HEK293 (cell line): ENCODE data around the gene DDIAS.

Experiments used
- CTCF ChIA-PET: fragments of 350-600 bp; formaldehyde crosslinking; extraction: SDS; loops from one replicate; lab custom pipeline; 2021; ENCODE audit warnings: antibody characterized with exemption; lab: Yijun Ruan, JAX
- POLR2A ChIA-PET: fragments of 300-600 bp; formaldehyde crosslinking; extraction: SDS; loops from one replicate; lab custom pipeline; 2020; ENCODE audit warnings: antibody characterized with exemption, inconsistent platforms; lab: Yijun Ruan, JAX
- H3K27ac ChIP-seq: fragments of 200-500 bp; sonication (Bioruptor generic); 2 replicates; pipeline ENCODE4 v1.5.1; 2014; ENCODE audit warnings: low read depth, low read length, control low read depth, inconsistent platforms; ENCODE audit errors: extremely low read depth
- H3K36me3 ChIP-seq, 2 experiments: fragments of 200-500 bp in 1 of 2; sonication (Bioruptor generic) in 1 of 2; 1 replicate in 1 of 2; 2 replicates in 1 of 2; pipeline ENCODE4 v1.5.1; 2014 to 2017; ENCODE audit warnings: inconsistent platforms in 2 of 2, low read length in 2 of 2; ENCODE audit not compliant: control insufficient read depth in 2 of 2, insufficient read depth in 1 of 2
- H3K4me1 ChIP-seq: fragments of 200-500 bp; sonication (Bioruptor generic); 2 replicates; pipeline ENCODE4 v1.5.1; 2014; ENCODE audit warnings: mild to moderate bottlenecking, low read length, inconsistent platforms; ENCODE audit not compliant: control insufficient read depth, insufficient read depth
- H3K4me3 ChIP-seq: 2 replicates; pipeline ENCODE4 v1.5.1; 2011; ENCODE audit warnings: low read depth, mild to moderate bottlenecking, control low read depth, low read length, moderate library complexity
- H3K9me3 ChIP-seq: fragments of 200-500 bp; sonication (Bioruptor generic); 2 replicates; pipeline ENCODE4 v1.5.1; 2014; ENCODE audit warnings: low read depth, low read length, inconsistent platforms; ENCODE audit not compliant: control insufficient read depth, insufficient read depth
- IKZF3 ChIP-seq: fragments of 450-650 bp; IDR thresholded peaks from 2 replicates; pipeline ENCODE4 v1.5.0; 2018; ENCODE audit warnings: missing biosample characterization, mild to moderate bottlenecking, missing genetic modification characterization, moderate library complexity
- OSR2 ChIP-seq: fragments of 450-650 bp; formaldehyde crosslinking; IDR thresholded peaks from 2 replicates; pipeline ENCODE4 v1.5.1; 2016; ENCODE audit warnings: missing biosample characterization, missing genetic modification characterization
- ZBTB17 ChIP-seq: fragments of 450-650 bp; formaldehyde crosslinking; IDR thresholded peaks from 2 replicates; pipeline ENCODE4 v1.5.1; 2016; ENCODE audit warnings: missing biosample characterization, missing genetic modification characterization
- ZNF112 ChIP-seq: fragments of 450-650 bp; formaldehyde crosslinking; IDR thresholded peaks from 2 replicates; pipeline ENCODE4 v1.5.0; 2017; ENCODE audit warnings: missing biosample characterization, missing genetic modification characterization
- ZNF169 ChIP-seq: fragments of 450-650 bp; formaldehyde crosslinking; IDR thresholded peaks from 2 replicates; pipeline ENCODE4 v1.5.1; 2016; ENCODE audit warnings: missing biosample characterization, missing genetic modification characterization
- ZNF19 ChIP-seq: fragments of 450-650 bp; formaldehyde crosslinking; IDR thresholded peaks from 2 replicates; pipeline ENCODE4; 2016; ENCODE audit warnings: missing biosample characterization, missing genetic modification characterization, low read depth
- ZNF426 ChIP-seq: fragments of 450-650 bp; formaldehyde crosslinking; IDR thresholded peaks from 2 replicates; pipeline ENCODE4 v1.5.1; 2017; ENCODE audit warnings: missing biosample characterization, missing genetic modification characterization, mild to moderate bottlenecking, inconsistent platforms, moderate library complexity
- ZNF560 ChIP-seq: fragments of 450-650 bp; formaldehyde crosslinking; IDR thresholded peaks from 2 replicates; pipeline ENCODE4 v1.5.1; 2017; ENCODE audit warnings: missing biosample characterization, missing genetic modification characterization, borderline replicate concordance
- ZNF571 ChIP-seq: fragments of 450-650 bp; formaldehyde crosslinking; IDR thresholded peaks from 2 replicates; pipeline ENCODE4 v1.5.0; 2017; ENCODE audit warnings: missing biosample characterization, missing genetic modification characterization
- ZNF626 ChIP-seq: fragments of 450-650 bp; sonication (Bioruptor Pico); formaldehyde crosslinking; IDR thresholded peaks from 2 replicates; pipeline ENCODE4 v1.5.1; 2018; ENCODE audit warnings: missing biosample characterization, missing genetic modification characterization, inconsistent platforms
- ZNF645 ChIP-seq: fragments of 450-650 bp; formaldehyde crosslinking; IDR thresholded peaks from 2 replicates; pipeline ENCODE4; 2016; ENCODE audit warnings: missing biosample characterization, missing genetic modification characterization
- ZNF692 ChIP-seq: fragments of 450-650 bp; formaldehyde crosslinking; IDR thresholded peaks from 2 replicates; pipeline ENCODE4 v1.5.1; 2016; ENCODE audit warnings: missing biosample characterization, missing genetic modification characterization
- ZSCAN5A ChIP-seq: fragments of 450-650 bp; formaldehyde crosslinking; IDR thresholded peaks from 2 replicates; pipeline ENCODE4 v1.5.1; 2016; ENCODE audit warnings: missing biosample characterization, missing genetic modification characterization
- TF ChIP-seq, protein P1 (sequence below): fragments of 450-650 bp; formaldehyde crosslinking; IDR thresholded peaks from 2 replicates; pipeline ENCODE4 v1.5.1; 2016; ENCODE audit warnings: missing biosample characterization, missing genetic modification characterization, low read depth
- TF ChIP-seq, protein P2 (sequence below): fragments of 450-650 bp; formaldehyde crosslinking; IDR thresholded peaks from 2 replicates; pipeline ENCODE4 v1.5.1; 2016; ENCODE audit warnings: missing biosample characterization, missing genetic modification characterization, borderline replicate concordance

DDIAS gene

DNA sequence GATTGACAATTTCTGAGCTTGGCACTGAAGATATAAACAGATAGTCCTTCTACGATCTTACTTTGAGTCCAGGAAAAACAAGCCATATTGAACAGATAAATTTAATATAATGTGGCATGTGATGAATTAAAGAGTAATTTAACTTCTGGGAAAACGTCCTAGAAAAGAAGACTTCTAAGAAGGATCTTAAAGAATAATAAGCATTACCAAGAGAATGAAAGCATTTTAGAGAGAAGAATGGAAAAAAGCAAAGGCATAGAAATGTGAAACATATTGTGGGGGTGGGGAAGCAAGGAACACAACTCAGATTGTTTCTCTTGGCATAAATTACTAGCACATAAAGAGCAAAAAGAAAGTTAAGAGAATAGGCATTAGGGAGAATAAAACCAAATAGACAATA lies 5.4 kb downstream of the DDIAS start (continued):
- TF ChIP-seq, protein P1, sequence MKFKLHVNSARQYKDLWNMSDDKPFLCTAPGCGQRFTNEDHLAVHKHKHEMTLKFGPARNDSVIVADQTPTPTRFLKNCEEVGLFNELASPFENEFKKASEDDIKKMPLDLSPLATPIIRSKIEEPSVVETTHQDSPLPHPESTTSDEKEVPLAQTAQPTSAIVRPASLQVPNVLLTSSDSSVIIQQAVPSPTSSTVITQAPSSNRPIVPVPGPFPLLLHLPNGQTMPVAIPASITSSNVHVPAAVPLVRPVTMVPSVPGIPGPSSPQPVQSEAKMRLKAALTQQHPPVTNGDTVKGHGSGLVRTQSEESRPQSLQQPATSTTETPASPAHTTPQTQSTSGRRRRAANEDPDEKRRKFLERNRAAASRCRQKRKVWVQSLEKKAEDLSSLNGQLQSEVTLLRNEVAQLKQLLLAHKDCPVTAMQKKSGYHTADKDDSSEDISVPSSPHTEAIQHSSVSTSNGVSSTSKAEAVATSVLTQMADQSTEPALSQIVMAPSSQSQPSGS (tag by site-specific recombination) = no peak
- no peak for TF ChIP-seq ZNF645 (tag by site-specific recombination)
- no peak for TF ChIP-seq OSR2 (tag by site-specific recombination)
- TF ChIP-seq ZNF571 (tag by site-specific recombination) = no peak
- no peak for TF ChIP-seq IKZF3 (tag by site-specific recombination)
- TF ChIP-seq ZNF169 (tag by site-specific recombination) = no peak
- TF ChIP-seq ZNF426 (tag by site-specific recombination) = no peak
- TF ChIP-seq, protein P2, sequence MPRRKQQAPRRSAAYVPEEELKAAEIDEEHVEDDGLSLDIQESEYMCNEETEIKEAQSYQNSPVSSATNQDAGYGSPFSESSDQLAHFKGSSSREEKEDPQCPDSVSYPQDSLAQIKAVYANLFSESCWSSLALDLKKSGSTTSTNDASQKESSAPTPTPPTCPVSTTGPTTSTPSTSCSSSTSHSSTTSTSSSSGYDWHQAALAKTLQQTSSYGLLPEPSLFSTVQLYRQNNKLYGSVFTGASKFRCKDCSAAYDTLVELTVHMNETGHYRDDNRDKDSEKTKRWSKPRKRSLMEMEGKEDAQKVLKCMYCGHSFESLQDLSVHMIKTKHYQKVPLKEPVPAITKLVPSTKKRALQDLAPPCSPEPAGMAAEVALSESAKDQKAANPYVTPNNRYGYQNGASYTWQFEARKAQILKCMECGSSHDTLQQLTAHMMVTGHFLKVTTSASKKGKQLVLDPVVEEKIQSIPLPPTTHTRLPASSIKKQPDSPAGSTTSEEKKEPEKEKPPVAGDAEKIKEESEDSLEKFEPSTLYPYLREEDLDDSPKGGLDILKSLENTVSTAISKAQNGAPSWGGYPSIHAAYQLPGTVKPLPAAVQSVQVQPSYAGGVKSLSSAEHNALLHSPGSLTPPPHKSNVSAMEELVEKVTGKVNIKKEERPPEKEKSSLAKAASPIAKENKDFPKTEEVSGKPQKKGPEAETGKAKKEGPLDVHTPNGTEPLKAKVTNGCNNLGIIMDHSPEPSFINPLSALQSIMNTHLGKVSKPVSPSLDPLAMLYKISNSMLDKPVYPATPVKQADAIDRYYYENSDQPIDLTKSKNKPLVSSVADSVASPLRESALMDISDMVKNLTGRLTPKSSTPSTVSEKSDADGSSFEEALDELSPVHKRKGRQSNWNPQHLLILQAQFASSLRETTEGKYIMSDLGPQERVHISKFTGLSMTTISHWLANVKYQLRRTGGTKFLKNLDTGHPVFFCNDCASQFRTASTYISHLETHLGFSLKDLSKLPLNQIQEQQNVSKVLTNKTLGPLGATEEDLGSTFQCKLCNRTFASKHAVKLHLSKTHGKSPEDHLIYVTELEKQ (tag by site-specific recombination) = no peak
- TF ChIP-seq ZNF692 = no peak
- TF ChIP-seq ZNF626 (tag by site-specific recombination) = no peak

GRCh38 chr11:82907371-82907770 lies 5.8 kb downstream of the DDIAS start:
- no peak overlapping the region for H3K27ac ChIP-seq
- ChIA-PET CTCF (interaction anchor here (0.9 to 1.4 kb wide), 5 partner anchors 40 to 909 kb away, joined by 3 to 5 read pairs (median 3); no protein-coding TSS in a partner anchor), POLR2A (no interaction called here)
- no peaks in the 10 kb centered on the region for H3K9me3 ChIP-seq
- H3K4me1 ChIP-seq = no peaks in the 10 kb centered on the region
- TF ChIP-seq ZNF19 (tag by site-specific recombination) = no peak
- TF ChIP-seq ZNF560 = no peak
- no peak for TF ChIP-seq ZSCAN5A (tag by site-specific recombination)
- no peak for TF ChIP-seq ZBTB17 (tag by site-specific recombination)
- no peak for TF ChIP-seq ZNF112 (tag by site-specific recombination)
- H3K4me3 ChIP-seq = no peak overlapping the region
- H3K36me3 ChIP-seq = peaks cover 0 to 3% of the 10 kb centered on the region in 2 experiments; a peak in 1 of 3 replicates
